GM12892 (cell line): Measurements from ENCODE around the gene BEAN1.
"Not testable (repeated sequence)": the region's sequence is repeated elsewhere in the genome, so short reads cannot be mapped to it uniquely, and the experiment has no call there.

Experiments used
- POLR2A ChIP-seq: IDR thresholded peaks from 2 replicates; pipeline ENCODE4 v1.6.1; 2011; ENCODE audit warnings: low read depth, low read length, control low read depth
- POLR2AphosphoS5 ChIP-seq: IDR thresholded peaks from 2 replicates; pipeline ENCODE4 v1.6.1; 2011; ENCODE audit warnings: low read depth, low read length, control low read depth
- TAF1 ChIP-seq: IDR thresholded peaks from 2 replicates; pipeline ENCODE4 v1.6.1; 2011; ENCODE audit warnings: low read depth, mild to moderate bottlenecking, control low read depth, low read length, borderline replicate concordance

DNA sequence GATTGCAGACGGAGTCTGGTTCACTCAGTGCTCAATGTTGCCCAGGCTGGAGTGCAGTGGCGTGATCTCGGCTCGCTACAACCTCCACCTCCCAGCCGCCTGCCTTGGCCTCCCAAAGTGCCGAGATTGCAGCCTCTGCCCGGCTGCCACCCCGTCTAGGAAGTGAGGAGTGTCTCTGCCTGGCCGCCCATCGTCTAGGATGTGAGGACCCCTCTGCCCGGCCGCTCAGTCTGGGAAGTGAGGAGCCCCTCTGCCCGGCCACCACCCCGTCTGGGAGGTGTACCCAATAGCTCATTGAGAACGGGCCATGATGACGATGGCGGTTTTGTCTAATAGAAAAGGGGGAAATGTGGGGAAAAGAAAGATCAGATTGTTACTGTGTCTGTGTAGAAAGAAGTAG lies 87.3 kb downstream of the BEAN1 start:
- not testable (repeated sequence) for TF ChIP-seq POLR2A, POLR2AphosphoS5, TAF1
